HL-60 (cell line): ENCODE data around the gene TNKS1BP1.
A peak's percentile ranks its signal among the peaks of the same experiment; 100 is the strongest.

ENCODE experiments used
- DNase-seq, 2 experiments: peaks; one replicate each; pipeline ENCODE4 v3.0.0-alpha.2; 2010 to 2020; ENCODE audit warnings: low read depth in 1 of 2, low spot score in 1 of 2
- H3K27ac ChIP-seq: fragments of 250-450 bp; sonication (Bioruptor Pico); replicated peaks from 2 replicates; pipeline ENCODE4 v1.5.1; 2020; ENCODE audit warnings: mild to moderate bottlenecking, moderate library complexity
- H3K27me3 ChIP-seq: fragments of 250-450 bp; sonication (Bioruptor Pico); 2 replicates; pipeline ENCODE4 v1.5.1; 2021; ENCODE audit warnings: mild to moderate bottlenecking, moderate library complexity; ENCODE audit not compliant: insufficient read depth, poor library complexity, severe bottlenecking
- H3K4me3 ChIP-seq: replicated peaks from 2 replicates; pipeline ENCODE4 v1.5.1; 2011; ENCODE audit warnings: mild to moderate bottlenecking, control low read depth, low read length; ENCODE audit not compliant: insufficient read depth
- CTCF ChIP-seq: IDR thresholded peaks from one replicate; pipeline ENCODE4 v1.5.1; 2011; ENCODE audit warnings: low read length, control low read depth, inconsistent platforms; ENCODE audit not compliant: insufficient read depth
- GABPA ChIP-seq: IDR thresholded peaks from 2 replicates; pipeline ENCODE4 v1.6.1; 2012; ENCODE audit warnings: low read depth
- POLR2AphosphoS5 ChIP-seq: IDR thresholded peaks from 2 replicates; pipeline ENCODE4 v1.6.1; 2012; ENCODE audit warnings: low read depth
- REST ChIP-seq: IDR thresholded peaks from 2 replicates; pipeline ENCODE4 v1.6.1; 2012; ENCODE audit warnings: low read depth; ENCODE audit not compliant: insufficient replicate concordance
- SPI1 ChIP-seq: IDR thresholded peaks from 2 replicates; pipeline ENCODE4 v1.6.1; 2012; ENCODE audit warnings: low read depth, mild to moderate bottlenecking, borderline replicate concordance

The TNKS1BP1 gene

DNA sequence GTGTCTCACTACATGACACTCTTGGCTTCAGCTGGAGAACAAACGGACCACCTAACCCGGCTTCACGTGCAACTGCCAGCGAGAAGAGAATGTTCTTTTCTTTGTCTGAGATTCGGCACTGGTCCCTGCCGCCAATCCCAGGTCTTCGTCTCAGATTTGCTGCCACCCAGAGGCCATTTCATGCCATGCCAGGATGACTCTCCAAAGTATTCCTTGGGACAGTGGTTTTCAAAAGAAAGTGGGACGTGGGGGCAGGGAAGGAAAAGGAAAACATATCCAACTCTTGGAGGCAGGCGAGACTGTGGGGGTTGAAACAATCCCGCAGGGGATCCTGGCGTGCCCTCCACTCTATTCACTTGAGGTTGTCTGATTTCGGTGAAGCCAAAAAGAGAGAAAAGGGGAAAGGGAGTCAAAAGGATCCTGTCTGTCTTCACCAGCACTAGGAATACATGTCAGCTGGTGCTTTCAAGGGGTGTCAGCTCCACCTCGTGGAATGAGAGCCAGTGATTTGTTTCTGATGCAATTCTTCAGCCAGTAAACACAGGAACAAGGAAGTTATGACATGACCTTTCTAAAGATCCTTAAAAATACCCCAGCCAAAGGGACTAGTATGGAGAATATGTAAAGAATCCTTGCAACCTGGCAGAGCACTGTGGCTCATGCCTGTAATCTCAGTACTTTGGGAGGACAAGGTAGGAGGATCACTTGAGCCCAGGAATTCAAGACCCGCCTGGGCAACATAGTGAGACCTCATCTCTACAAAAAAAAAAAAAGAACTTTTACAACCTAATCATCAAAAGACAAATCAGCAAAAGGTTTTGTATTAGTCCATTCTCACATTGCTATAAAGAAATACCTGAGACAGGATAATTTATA, 46.7 kb downstream of the TNKS1BP1 start:
- Histone ChIP-seq H3K4me3 (no peak overlapping the region), H3K27ac (no peak overlapping the region), H3K27me3 (no peaks in the 10 kb centered on the region)
- peak; percentile 29 to 30 for DNase-seq
- no peak for TF ChIP-seq REST
- peak; percentile 76 for TF ChIP-seq CTCF

- Histone ChIP-seq H3K27me3 (no peaks in the 10 kb centered on the region), H3K27ac (no peak overlapping the region), H3K4me3 (no peak overlapping the region)
- DNase-seq = peak; percentile 22 to 35
- TF ChIP-seq REST = no peak
- TF ChIP-seq SPI1 = no peak
- TF ChIP-seq GABPA = no peak
- no peak for TF ChIP-seq POLR2AphosphoS5
Observed at GRCh38 chr11:57276971-57277675, 47.6 kb downstream of the TNKS1BP1 start.

DNA sequence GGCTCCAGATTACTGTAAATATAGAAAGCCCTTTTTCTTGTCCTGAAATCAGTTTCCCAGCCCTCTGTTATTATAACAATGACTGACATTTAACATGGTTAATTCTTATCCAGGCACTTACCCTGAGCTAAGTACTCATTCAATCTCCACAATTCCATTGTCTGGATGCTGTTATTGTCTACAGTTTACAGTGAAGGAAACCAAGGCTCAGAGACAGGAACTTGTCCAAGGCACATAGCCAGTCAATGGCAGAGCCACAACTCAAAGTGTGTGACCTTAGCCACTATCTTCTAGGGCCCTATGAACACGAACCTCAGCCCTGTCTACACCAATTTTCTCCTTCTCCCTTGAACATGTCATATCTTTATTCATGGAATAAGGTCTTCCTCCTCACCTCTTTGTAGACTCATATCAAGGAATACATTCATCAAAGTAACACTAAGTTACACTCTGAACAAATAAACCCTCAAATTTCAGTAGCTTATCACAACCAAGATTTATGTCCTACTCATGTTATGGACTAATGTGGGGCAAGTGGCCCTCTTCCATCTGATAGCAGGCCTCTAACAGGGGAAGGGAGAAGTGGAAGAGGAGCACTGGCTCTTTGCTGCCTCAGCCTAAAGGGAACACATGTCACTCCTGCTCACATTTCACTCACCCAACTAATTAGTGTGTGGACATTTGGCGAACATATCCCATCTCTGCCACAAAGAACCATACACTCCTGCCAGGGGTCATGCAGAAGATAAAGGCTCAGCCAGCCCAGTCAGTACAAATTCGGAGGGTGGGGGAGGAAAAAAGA, 48.4 kb downstream of the TNKS1BP1 start:
- H3K4me3 ChIP-seq = no peak overlapping the region
- TF ChIP-seq REST (no peak), POLR2AphosphoS5 (no peak), CTCF (no peak), SPI1 (no peak), GABPA (no peak)
- H3K27me3 ChIP-seq = no peaks in the 10 kb centered on the region
- no peak overlapping the region for H3K27ac ChIP-seq
- DNase-seq = no peak
